H1 (cell line): ENCODE data around the gene ATF3. TPM values are rescaled to one million over a fixed set of nuclear protein-coding genes. Genes with fewer than 3 reads are reported as not detected.

Source experiments
- BCL11A ChIP-seq, 2 experiments: IDR thresholded peaks; one replicate each; pipeline ENCODE4 v1.6.1; 2011; ENCODE audit warnings: low read depth in 2 of 2, low read length in 2 of 2, mild to moderate bottlenecking in 2 of 2
- BRCA1 ChIP-seq: IDR thresholded peaks from 2 replicates; pipeline ENCODE4 v1.6.1; 2012; ENCODE audit warnings: low read depth, low read length, improper control_type of control experiment
- CTBP2 ChIP-seq: IDR thresholded peaks from 2 replicates; pipeline ENCODE4 v1.7.0; 2011; ENCODE audit warnings: borderline replicate concordance, mild to moderate bottlenecking, moderate library complexity, mixed read lengths, low read length; ENCODE audit not compliant: insufficient read depth, insufficient read length
- TAF7 ChIP-seq: optimal IDR thresholded peaks from 2 replicates; pipeline ENCODE3; 2011; ENCODE audit warnings: low read depth, mild to moderate bottlenecking, inconsistent platforms, low read length, moderate library complexity, borderline replicate concordance
- TCF12 ChIP-seq: IDR thresholded peaks from 2 replicates; pipeline ENCODE4 v1.6.1; 2011; ENCODE audit warnings: low read depth, mild to moderate bottlenecking, low read length
- polyA plus RNA-seq, 7 experiments: library from polyadenylated mRNA; depleted of rRNA in 3 of 7; stranded (reverse) in 5 of 7; unstranded in 2 of 7; fragments of >200 nt in 5 of 7; fragments of 200-250 nt in 2 of 7; gene quantifications; 1 replicate in 5 of 7; 2 replicates in 1 of 7; 4 replicates in 1 of 7; pipeline versions ENCODE4 v1.2.1 to v1.2.3, GENCODE V29; 2011 to 2013; ENCODE audit warnings: missing spikeins in 2 of 7, mixed read lengths in 2 of 7
- total RNA-seq: library from RNA; stranded (reverse); fragmentation: NEBNext Ultra II Directional; extraction: Animal tissue kit (Norgen Biotek cat#: 25700); gene quantifications from 2 replicates; pipeline ENCODE4 v1.2.1, GENCODE V29; 2021

Gene ATF3
- total and polyA plus RNA-seq, 2 of the 8 experiments (the other 6 are each of a cell fraction or from before 2014, with no cell fraction given), result 12.2 to 27.7 TPM

- no peak for TF ChIP-seq TCF12
- TF ChIP-seq BRCA1, result no peak
- TF ChIP-seq BCL11A (IDR thresholded peaks at IDR 0.05; ENCODE audit: low read depth in 2 of 2, low read length in 2 of 2), result no peak
- no peak for TF ChIP-seq TAF7
- TF ChIP-seq CTBP2, result no peak
- TF ChIP-seq, all 59 proteins: peak for 0
Observed at GRCh38 chr1:212600071-212600915, 8.3 kb upstream of the ATF3 start (continued).
